ENCODE results near the gene PDE4D. TPM values are rescaled to one million over a fixed set of nuclear protein-coding genes. Genes with fewer than 3 reads are reported as not detected.

PDE4D gene
- total and polyA plus RNA-seq, 12 donors, result 1.2 to 18.9 (median 2.1) TPM

DNA sequence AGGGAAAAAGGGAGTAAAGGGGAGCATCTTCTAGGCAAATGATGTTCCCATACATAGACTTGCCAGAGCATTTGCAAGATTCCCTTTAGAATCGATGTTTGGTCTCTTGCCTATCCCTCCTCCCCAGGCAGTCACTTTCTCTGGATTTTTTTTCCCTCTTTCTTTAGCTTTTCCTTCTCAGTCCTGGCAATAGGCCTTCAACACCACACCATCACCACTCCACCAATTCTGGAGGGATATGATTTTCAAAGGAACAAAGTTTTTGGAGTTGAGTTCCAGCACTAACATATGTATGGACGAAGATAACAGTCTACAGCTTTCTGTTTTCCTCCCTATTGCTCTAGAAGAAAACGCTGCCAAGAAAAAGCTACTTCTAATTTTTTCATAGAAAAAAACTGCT is 377.4 kb downstream of the PDE4D start:
- Histone ChIP-seq H3K9me3 (replicated peaks in 1 of 3) (no peaks in the 10 kb centered on the region), H3K36me3 (replicated peaks in 1 of 2) (no peaks in the 10 kb centered on the region), H3K4me3 (no peak overlapping the region), H3K27me3 (no peaks in the 10 kb centered on the region), H3K27ac (no peak overlapping the region), H3K4me1 (replicated peaks in 1 of 2) (no peaks in the 10 kb centered on the region)
- no peak for DNase-seq
- intact Hi-C loops (cut with DNase I), result no loop called here
- TF ChIP-seq POLR2A (IDR thresholded peaks at IDR 0.05), result no peak
- 70 to 82% (median 76%) methylated on average over 3 of the region's 3 CpGs for WGBS, 4 donors

DNA sequence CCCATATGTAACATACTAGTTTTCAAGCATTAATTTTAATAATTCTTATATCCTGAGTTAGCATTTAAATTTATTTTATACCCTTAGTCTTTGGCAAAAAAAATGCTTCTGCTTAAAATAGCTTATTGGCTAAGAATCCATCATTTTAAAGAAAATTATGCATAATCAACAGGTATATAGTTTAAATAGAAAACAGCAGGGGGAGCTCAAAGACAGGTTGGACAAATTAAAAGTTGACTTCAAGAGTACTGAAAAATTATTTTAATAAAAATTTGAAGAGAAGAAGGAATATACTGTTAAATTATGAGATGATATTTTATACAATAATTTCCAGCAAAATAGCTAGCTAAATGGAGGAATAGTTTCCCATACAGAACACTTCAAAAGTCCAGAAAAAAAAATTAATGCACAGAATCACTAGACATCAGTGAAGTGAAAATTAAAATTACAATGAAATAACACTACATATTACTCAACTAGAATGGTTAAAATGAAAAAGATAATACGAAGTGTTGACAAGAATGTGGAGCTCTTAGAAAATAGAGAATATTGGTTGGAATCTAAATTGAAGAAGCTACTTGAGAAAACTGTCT is 387.1 kb downstream of the PDE4D start:
- no peak overlapping the region for H3K27ac ChIP-seq
- intact Hi-C loops (cut with DNase I), result loop anchor here in 1 of 2 donors (5.0 kb wide), 1 partner anchor 166 kb away; no protein-coding TSS in a partner anchor
- no peaks in the 10 kb centered on the region for H3K36me3 ChIP-seq (replicated peaks in 1 of 2)
- H3K4me3 ChIP-seq, result no peak overlapping the region
- DNase-seq, result no peak
- WGBS, 4 donors, result 39 to 43% (median 40%) methylated on average over 1 of the region's 1 CpG
- H3K27me3 ChIP-seq, result no peaks in the 10 kb centered on the region
- TF ChIP-seq, protein P1, sequence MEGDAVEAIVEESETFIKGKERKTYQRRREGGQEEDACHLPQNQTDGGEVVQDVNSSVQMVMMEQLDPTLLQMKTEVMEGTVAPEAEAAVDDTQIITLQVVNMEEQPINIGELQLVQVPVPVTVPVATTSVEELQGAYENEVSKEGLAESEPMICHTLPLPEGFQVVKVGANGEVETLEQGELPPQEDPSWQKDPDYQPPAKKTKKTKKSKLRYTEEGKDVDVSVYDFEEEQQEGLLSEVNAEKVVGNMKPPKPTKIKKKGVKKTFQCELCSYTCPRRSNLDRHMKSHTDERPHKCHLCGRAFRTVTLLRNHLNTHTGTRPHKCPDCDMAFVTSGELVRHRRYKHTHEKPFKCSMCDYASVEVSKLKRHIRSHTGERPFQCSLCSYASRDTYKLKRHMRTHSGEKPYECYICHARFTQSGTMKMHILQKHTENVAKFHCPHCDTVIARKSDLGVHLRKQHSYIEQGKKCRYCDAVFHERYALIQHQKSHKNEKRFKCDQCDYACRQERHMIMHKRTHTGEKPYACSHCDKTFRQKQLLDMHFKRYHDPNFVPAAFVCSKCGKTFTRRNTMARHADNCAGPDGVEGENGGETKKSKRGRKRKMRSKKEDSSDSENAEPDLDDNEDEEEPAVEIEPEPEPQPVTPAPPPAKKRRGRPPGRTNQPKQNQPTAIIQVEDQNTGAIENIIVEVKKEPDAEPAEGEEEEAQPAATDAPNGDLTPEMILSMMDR (IDR thresholded peaks at IDR 0.05), result peak; percentile 4 to 55 (median 33)
- no peak for TF ChIP-seq POLR2A (IDR thresholded peaks at IDR 0.05)
- H3K9me3 ChIP-seq (replicated peaks in 1 of 3), result no peaks in the 10 kb centered on the region
- H3K4me1 ChIP-seq (replicated peaks in 1 of 2), result no peaks in the 10 kb centered on the region

DNA sequence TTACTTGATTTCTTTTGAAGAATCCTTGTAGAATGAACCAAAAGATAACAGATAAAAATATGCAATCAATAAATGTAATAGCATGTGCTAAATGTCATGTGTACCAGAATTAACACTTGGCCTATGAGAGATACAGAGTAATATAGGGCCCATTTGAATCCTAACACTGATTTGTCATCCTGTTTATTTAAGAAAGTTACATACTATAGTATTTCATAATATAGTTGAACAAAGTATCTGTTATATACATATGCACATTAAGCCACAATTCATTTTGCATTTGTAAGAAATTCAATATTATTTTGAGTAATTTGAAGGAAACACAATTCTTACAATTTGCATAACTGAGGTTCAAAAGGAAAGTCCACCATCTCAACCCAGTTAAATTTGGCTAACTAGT is 389.5 kb downstream of the PDE4D start:
- no peak for DNase-seq
- intact Hi-C loops (cut with DNase I), result loop anchor here in 1 of 2 donors (5.0 kb wide), 1 partner anchor 298 kb away; no protein-coding TSS in a partner anchor
- H3K27me3 ChIP-seq, result no peaks in the 10 kb centered on the region
- H3K4me1 ChIP-seq (replicated peaks in 1 of 2), result no peaks in the 10 kb centered on the region
- no peaks in the 10 kb centered on the region for H3K36me3 ChIP-seq (replicated peaks in 1 of 2)
- no peak overlapping the region for H3K27ac ChIP-seq
- no peaks in the 10 kb centered on the region for H3K9me3 ChIP-seq (replicated peaks in 1 of 3)
- TF ChIP-seq POLR2A (IDR thresholded peaks at IDR 0.05), result no peak
- TF ChIP-seq, protein P1 (IDR thresholded peaks at IDR 0.05), result no peak
- H3K4me3 ChIP-seq, result no peak overlapping the region

DNA sequence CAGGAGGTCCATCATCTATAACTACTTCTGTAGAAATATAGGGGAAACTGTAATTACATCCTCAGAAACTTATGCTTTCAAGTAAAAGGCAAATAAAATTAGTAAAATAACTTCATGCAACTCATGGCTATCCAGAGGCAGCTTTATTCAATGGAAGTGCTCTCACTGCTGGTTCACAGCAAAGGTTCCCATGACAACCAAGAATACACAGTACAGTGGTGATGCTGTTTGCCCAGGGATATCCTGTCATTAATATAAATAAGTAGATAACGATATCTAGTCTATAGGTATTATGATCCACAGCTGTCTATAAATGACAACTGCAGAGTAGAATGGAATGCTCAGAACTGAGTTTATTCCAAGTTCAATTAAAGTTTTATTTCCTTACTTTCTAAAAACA is 390.3 kb downstream of the PDE4D start:
- Histone ChIP-seq H3K27me3 (no peaks in the 10 kb centered on the region), H3K36me3 (replicated peaks in 1 of 2) (no peaks in the 10 kb centered on the region), H3K4me1 (replicated peaks in 1 of 2) (no peaks in the 10 kb centered on the region), H3K4me3 (no peak overlapping the region), H3K27ac (no peak overlapping the region), H3K9me3 (replicated peaks in 1 of 3) (no peaks in the 10 kb centered on the region)
- intact Hi-C loops (cut with DNase I), result loop anchor here in 1 of 2 donors (5.0 kb wide), 1 partner anchor 299 kb away; no protein-coding TSS in a partner anchor
- TF ChIP-seq POLR2A (IDR thresholded peaks at IDR 0.05), result no peak
- TF ChIP-seq, protein P1 (IDR thresholded peaks at IDR 0.05), result no peak
- DNase-seq, result no peak
- 36 to 63% (median 48%) methylated on average over 1 of the region's 1 CpG for WGBS, 4 donors

DNA sequence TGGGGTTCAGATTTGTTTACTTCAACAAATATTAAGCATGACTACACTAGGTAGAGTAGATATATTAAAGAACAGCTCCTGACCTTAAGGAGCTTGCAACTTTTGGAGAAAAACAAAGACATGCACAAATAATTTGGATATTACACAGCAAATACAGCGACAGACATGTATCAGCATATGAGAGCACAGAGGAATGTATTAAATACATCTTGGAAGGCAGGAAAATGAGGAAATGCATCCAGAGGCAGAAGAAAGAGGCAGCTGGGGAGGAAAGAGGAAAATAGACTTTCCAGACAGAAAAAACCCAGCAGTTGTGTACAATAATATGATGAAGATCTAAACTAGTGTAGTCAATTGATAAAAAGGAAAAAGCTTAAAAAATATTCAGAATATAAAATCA is 392.2 kb downstream of the PDE4D start:
- DNase-seq, result no peak
- H3K27ac ChIP-seq, result no peak overlapping the region
- H3K9me3 ChIP-seq (replicated peaks in 1 of 3), result no peaks in the 10 kb centered on the region
- no peak overlapping the region for H3K4me3 ChIP-seq
- whole genome bisulfite sequencing, 4 donors, result 66 to 73% (median 70%) methylated on average over 1 of the region's 1 CpG
- TF ChIP-seq, protein P1 (IDR thresholded peaks at IDR 0.05), result no peak
- no peak for TF ChIP-seq POLR2A (IDR thresholded peaks at IDR 0.05)
- H3K4me1 ChIP-seq (replicated peaks in 1 of 2), result no peaks in the 10 kb centered on the region
- no peaks in the 10 kb centered on the region for H3K36me3 ChIP-seq (replicated peaks in 1 of 2)
- H3K27me3 ChIP-seq, result no peaks in the 10 kb centered on the region
- intact Hi-C loops (cut with DNase I), result loop anchor here in 1 of 2 donors (5.0 kb wide), 1 partner anchor 301 kb away; no protein-coding TSS in a partner anchor
